H1 (cell line): ENCODE results near the gene STK39. TPM values are rescaled to one million over a fixed set of nuclear protein-coding genes. Genes with fewer than 3 reads are reported as not detected.

Experiments
- CTCF ChIA-PET: fragments of 300-600 bp; sonication (Branson Sonifier 250); formaldehyde crosslinking; loops from one replicate; lab custom pipeline; 2021; ENCODE audit not compliant: partially characterized antibody; lab: Charles Lee
- POLR2A ChIA-PET: fragments of 300-600 bp; sonication (Branson Sonifier 250); formaldehyde crosslinking; loops from one replicate; lab custom pipeline; 2021; ENCODE audit warnings: inconsistent platforms; ENCODE audit not compliant: partially characterized antibody; lab: Charles Lee
- DNase-seq, 2 experiments: peaks; one replicate each; pipeline versions ENCODE4 v3.0.0 to v3.0.0-alpha.2; 2010 to 2022; ENCODE audit warnings: low spot score in 2 of 2, low read depth in 1 of 2, mixed read lengths in 1 of 2
- FAIRE-seq: peaks from 2 replicates; lab custom pipeline; 2011; peaks lifted over from hg19 to GRCh38; lab: Jason Lieb, UNC
- H2AFZ ChIP-seq: 2 replicates; pipeline ENCODE4 v1.8.1; 2012; ENCODE audit warnings: low read length, inconsistent platforms
- H2AK5ac ChIP-seq: 2 replicates; pipeline ENCODE4 v1.6.1; 2013; ENCODE audit warnings: low read depth, low read length
- H2BK120ac ChIP-seq: replicated peaks from 2 replicates; pipeline ENCODE3; 2013; ENCODE audit warnings: low read depth, low read length, inconsistent platforms
- H2BK12ac ChIP-seq: 2 replicates; pipeline ENCODE4 v1.6.1; 2013; ENCODE audit warnings: low read depth, low read length
- H2BK15ac ChIP-seq: 2 replicates; pipeline ENCODE4 v1.6.1; 2013; ENCODE audit warnings: low read length
- H2BK20ac ChIP-seq: 2 replicates; pipeline ENCODE4 v1.6.1; 2013; ENCODE audit warnings: low read length
- H2BK5ac ChIP-seq: 2 replicates; pipeline ENCODE4 v1.6.1; 2013; ENCODE audit warnings: low read depth, low read length
- H3K14ac ChIP-seq: 2 replicates; pipeline ENCODE4 v1.6.1; 2013; ENCODE audit warnings: inconsistent platforms; ENCODE audit not compliant: insufficient read length
- H3K18ac ChIP-seq: 2 replicates; pipeline ENCODE4 v1.6.1; 2013; ENCODE audit warnings: low read length; ENCODE audit errors: extremely low read depth
- H3K23ac ChIP-seq: 2 replicates; pipeline ENCODE4 v1.6.1; 2013; ENCODE audit warnings: inconsistent platforms; ENCODE audit not compliant: insufficient read length
- H3K23me2 ChIP-seq: 2 replicates; pipeline ENCODE4 v1.6.1; 2013; ENCODE audit warnings: low read depth, low read length
- H3K27ac ChIP-seq: 2 replicates; pipeline ENCODE4 v1.6.1; 2011; ENCODE audit warnings: low read depth, low read length, inconsistent platforms
- H3K27me3 ChIP-seq, 4 experiments: replicated peaks in 1 of 4; 1 replicate in 1 of 4; 2 replicates in 3 of 4; pipeline versions ENCODE4 v1.6.1 to v1.8.1; 2011 to 2013; ENCODE audit warnings: low read length in 3 of 4, mild to moderate bottlenecking in 3 of 4, inconsistent platforms in 2 of 4, mixed read lengths in 2 of 4, moderate library complexity in 1 of 4; ENCODE audit not compliant: control insufficient read depth in 3 of 4, insufficient read depth in 3 of 4; ENCODE audit errors: extremely low read depth in 1 of 4
- H3K36me3 ChIP-seq, 4 experiments: 2 replicates each; pipeline versions ENCODE4 v1.6.1 to v1.8.1; 2011 to 2013; ENCODE audit warnings: mild to moderate bottlenecking in 4 of 4, low read length in 3 of 4, moderate library complexity in 2 of 4, control low read depth in 1 of 4, inconsistent platforms in 1 of 4; ENCODE audit not compliant: insufficient read depth in 4 of 4, control insufficient read depth in 2 of 4
- H3K4ac ChIP-seq: replicated peaks from 2 replicates; pipeline ENCODE3; 2013; ENCODE audit warnings: low read length, low read depth, mixed read lengths, inconsistent platforms; ENCODE audit not compliant: insufficient read length
- H3K4me1 ChIP-seq, 4 experiments: replicated peaks in 1 of 4; 1 replicate in 1 of 4; 2 replicates in 3 of 4; pipeline versions ENCODE4 v1.6.1 to v1.8.1; 2011 to 2013; ENCODE audit warnings: low read length in 3 of 4, inconsistent platforms in 2 of 4, mixed read lengths in 1 of 4; ENCODE audit not compliant: insufficient read depth in 4 of 4, control insufficient read depth in 3 of 4
- H3K4me2 ChIP-seq, 2 experiments: 2 replicates each; pipeline versions ENCODE4 v1.6.1 to v1.8.1; 2011 to 2013; ENCODE audit warnings: low read depth in 2 of 2, low read length in 2 of 2, control low read depth in 1 of 2, inconsistent platforms in 1 of 2, mild to moderate bottlenecking in 1 of 2; ENCODE audit not compliant: insufficient read depth in 1 of 2
- H3K4me3 ChIP-seq, 4 experiments: fragments of 200-600, 300-600 bp in 1 of 4; sonication (generic), shearing (Covaris generic), sonication (Bioruptor Twin) in 1 of 4; 2 replicates each; pipeline versions ENCODE4 v1.5.1 to v1.8.1; 2011 to 2016; ENCODE audit warnings: low read length in 4 of 4, low read depth in 3 of 4, control low read depth in 2 of 4, inconsistent platforms in 2 of 4, mild to moderate bottlenecking in 2 of 4, mixed read lengths in 1 of 4, moderate library complexity in 1 of 4; ENCODE audit not compliant: insufficient read depth in 2 of 4; ENCODE audit errors: extremely low read depth in 1 of 4
- H3K56ac ChIP-seq: replicated peaks from 2 replicates; pipeline ENCODE3; 2013; ENCODE audit warnings: low read depth, mild to moderate bottlenecking, mixed read lengths, low read length, inconsistent platforms; ENCODE audit not compliant: insufficient read length
- H3K79me1 ChIP-seq: 2 replicates; pipeline ENCODE4 v1.6.1; 2013; ENCODE audit warnings: low read depth, low read length, control low read depth
- H3K79me2 ChIP-seq, 2 experiments: 2 replicates each; pipeline versions ENCODE4 v1.6.1 to v1.8.1; 2012 to 2013; ENCODE audit warnings: low read length in 2 of 2, mild to moderate bottlenecking in 2 of 2, inconsistent platforms in 1 of 2; ENCODE audit not compliant: insufficient read depth in 2 of 2, control insufficient read depth in 1 of 2
- H3K9ac ChIP-seq, 4 experiments: replicated peaks in 1 of 4; 1 replicate in 1 of 4; 2 replicates in 3 of 4; pipeline versions ENCODE4 v1.6.1 to v1.8.1; 2011 to 2013; ENCODE audit warnings: low read depth in 3 of 4, low read length in 3 of 4, control low read depth in 2 of 4, mild to moderate bottlenecking in 2 of 4, moderate library complexity in 2 of 4, inconsistent platforms in 1 of 4; ENCODE audit errors: extremely low read depth in 1 of 4
- H3K9me3 ChIP-seq, 2 experiments: 2 replicates each; pipeline versions ENCODE4 v1.6.1 to v1.8.1; 2012 to 2013; ENCODE audit warnings: mild to moderate bottlenecking in 2 of 2, moderate library complexity in 2 of 2, control low read depth in 1 of 2, inconsistent platforms in 1 of 2, low read depth in 1 of 2, low read length in 1 of 2, mixed read lengths in 1 of 2; ENCODE audit not compliant: insufficient read depth in 2 of 2
- H4K20me1 ChIP-seq, 2 experiments: replicated peaks in 1 of 2; 2 replicates each; pipeline versions ENCODE3 to v1.8.1; 2011 to 2013; ENCODE audit warnings: inconsistent platforms in 2 of 2, low read length in 2 of 2, mild to moderate bottlenecking in 1 of 2; ENCODE audit not compliant: insufficient read depth in 2 of 2, control insufficient read depth in 1 of 2
- H4K5ac ChIP-seq: 2 replicates; pipeline ENCODE4 v1.6.1; 2013; ENCODE audit warnings: low read length, low read depth, mixed read lengths, inconsistent platforms; ENCODE audit not compliant: insufficient read length
- H4K8ac ChIP-seq: 2 replicates; pipeline ENCODE4 v1.8.0; 2013; ENCODE audit warnings: mild to moderate bottlenecking, moderate library complexity, low read length, inconsistent platforms; ENCODE audit not compliant: insufficient read depth; ENCODE audit errors: extremely low read depth
- H4K91ac ChIP-seq: replicated peaks from 2 replicates; pipeline ENCODE3; 2013; ENCODE audit warnings: low read length, mixed read lengths, inconsistent platforms; ENCODE audit not compliant: insufficient read length
- EZH2 ChIP-seq: fragments of 200-600 bp; sonication (generic); IDR thresholded peaks from 2 replicates; pipeline ENCODE4 v1.7.1; 2012; ENCODE audit warnings: low read depth, mild to moderate bottlenecking, moderate library complexity, low read length, inconsistent platforms; ENCODE audit not compliant: severe bottlenecking
- GABPA ChIP-seq: IDR thresholded peaks from 2 replicates; pipeline ENCODE4 v1.6.1; 2011; ENCODE audit warnings: mild to moderate bottlenecking, low read length, moderate library complexity, borderline replicate concordance; ENCODE audit not compliant: insufficient read depth
- JUN ChIP-seq: IDR thresholded peaks from 2 replicates; pipeline ENCODE4 v1.6.1; 2011; ENCODE audit warnings: low read depth, mild to moderate bottlenecking, improper control_type of control experiment, low read length
- KDM4A ChIP-seq: IDR thresholded peaks from one replicate; pipeline ENCODE4 v1.7.1; 2012; ENCODE audit warnings: low read depth, mild to moderate bottlenecking, moderate library complexity, low read length, inconsistent platforms; ENCODE audit not compliant: severe bottlenecking
- KDM5A ChIP-seq: fragments of 200-600 bp; IDR thresholded peaks from 2 replicates; pipeline ENCODE4 v1.7.1; 2012; ENCODE audit warnings: mild to moderate bottlenecking, low read length, inconsistent platforms, mixed read lengths
- POLR2A ChIP-seq, 2 experiments: IDR thresholded peaks; 1 replicate in 1 of 2; 2 replicates in 1 of 2; pipeline ENCODE4 v1.6.1; 2011; ENCODE audit warnings: low read depth in 2 of 2, low read length in 2 of 2, mild to moderate bottlenecking in 2 of 2; ENCODE audit errors: control extremely low read depth in 1 of 2
- RFX5 ChIP-seq: IDR thresholded peaks from 2 replicates; pipeline ENCODE4 v1.6.1; 2011; ENCODE audit warnings: low read depth, low read length, improper control_type of control experiment, borderline replicate concordance
- SAP30 ChIP-seq: fragments of 300-600 bp; sonication (generic); IDR thresholded peaks from 2 replicates; pipeline ENCODE4 v1.7.1; 2012; ENCODE audit warnings: low read length, moderate library complexity, mild to moderate bottlenecking, inconsistent platforms; ENCODE audit not compliant: insufficient read depth, insufficient replicate concordance
- SUZ12 ChIP-seq: fragments of 200-600 bp; sonication (generic); IDR thresholded peaks from 2 replicates; pipeline ENCODE4 v1.6.1; 2012; ENCODE audit warnings: mild to moderate bottlenecking, inconsistent platforms, low read length, moderate library complexity, mixed read lengths
- TAF1 ChIP-seq: IDR thresholded peaks from 2 replicates; pipeline ENCODE4 v1.6.1; 2011; ENCODE audit warnings: mild to moderate bottlenecking, low read depth, low read length
- USF2 ChIP-seq: IDR thresholded peaks from 2 replicates; pipeline ENCODE4 v1.6.1; 2011; ENCODE audit warnings: low read length, improper control_type of control experiment
- YY1 ChIP-seq: IDR thresholded peaks from 2 replicates; pipeline ENCODE4 v1.6.1; 2011; ENCODE audit warnings: low read depth, mild to moderate bottlenecking, low read length
- ZNF274 ChIP-seq: IDR thresholded peaks from 2 replicates; pipeline ENCODE4 v1.7.0; 2012; ENCODE audit warnings: low read length, borderline replicate concordance; ENCODE audit errors: extremely low read depth
- WGBS, 2 experiments: shearing (Covaris generic) in 1 of 2; methylation state at CpG; one replicate each; pipeline versions ENCODE4 v1.1.6 to v1.1.7; 2013 to 2015; ENCODE audit warnings: low lambda C conversion rate in 2 of 2, mixed read lengths in 2 of 2, inconsistent platforms in 1 of 2, low coverage in 1 of 2, missing lambda C conversion rate in 1 of 2; ENCODE audit not compliant: insufficient replicate concordance in 2 of 2, insufficient coverage in 1 of 2, insufficient read length in 1 of 2; ENCODE audit errors: extremely low coverage in 1 of 2, missing lambda C conversion rate in 1 of 2; 5-methylcytosine and 5-hydroxymethylcytosine counted together
- polyA plus RNA-seq, 7 experiments: library from polyadenylated mRNA; depleted of rRNA in 3 of 7; stranded (reverse) in 5 of 7; unstranded in 2 of 7; fragments of >200 nt in 5 of 7; fragments of 200-250 nt in 2 of 7; gene quantifications; 1 replicate in 5 of 7; 2 replicates in 1 of 7; 4 replicates in 1 of 7; pipeline versions ENCODE4 v1.2.1 to v1.2.3, GENCODE V29; 2011 to 2013; ENCODE audit warnings: missing spikeins in 2 of 7, mixed read lengths in 2 of 7
- total RNA-seq: library from RNA; stranded (reverse); fragmentation: NEBNext Ultra II Directional; extraction: Animal tissue kit (Norgen Biotek cat#: 25700); gene quantifications from 2 replicates; pipeline ENCODE4 v1.2.1, GENCODE V29; 2021

Gene STK39
- total and polyA plus RNA-seq, 2 of the 8 experiments (the other 6 are each of a cell fraction or from before 2014, with no cell fraction given), result 13.7 to 23.8 TPM

- H3K4me2 ChIP-seq, result no peak overlapping the region
- H3K56ac ChIP-seq, result no peak overlapping the region
- H3K4ac ChIP-seq, result no peak overlapping the region
- no peak overlapping the region for H4K8ac ChIP-seq
- H3K23me2 ChIP-seq, result no peaks in the 10 kb centered on the region
- 85% methylated on average over 2 of the region's 2 CpGs; no CpG with 5 or more reads in 1 of the 2 experiments for WGBS, 2 experiments
- H3K9me3 ChIP-seq, result no peaks in the 10 kb centered on the region
- H2BK15ac ChIP-seq, result no peak overlapping the region
- H4K20me1 ChIP-seq, result no peaks in the 10 kb centered on the region
- peaks cover 0 to 1% (median 0%) of the 10 kb centered on the region in 4 experiments; a peak in 1 of 7 replicates for H3K27me3 ChIP-seq
- no peak overlapping the region for H3K23ac ChIP-seq
- H2BK5ac ChIP-seq, result no peak overlapping the region
- FAIRE-seq (no peak), DNase-seq (no peak)
- ChIA-PET CTCF (interaction anchor here (0.8 to 2.0 kb wide), 5 partner anchors 9 to 148 kb away, joined by 3 to 5 read pairs (median 5); no protein-coding TSS in a partner anchor), POLR2A (no interaction called here)
- H3K4me3 ChIP-seq, result no peak overlapping the region
- no peak overlapping the region for H2AK5ac ChIP-seq
- no peak overlapping the region for H3K27ac ChIP-seq
- H3K36me3 ChIP-seq, result no peaks in the 10 kb centered on the region
- H3K9ac ChIP-seq, result no peak overlapping the region
- no peak overlapping the region for H3K18ac ChIP-seq
- H3K79me2 ChIP-seq, result no peaks in the 10 kb centered on the region
- H4K91ac ChIP-seq, result no peak overlapping the region
- H2BK120ac ChIP-seq, result no peak overlapping the region
- no peak overlapping the region for H2AFZ ChIP-seq
- H2BK20ac ChIP-seq, result no peak overlapping the region
- no peak overlapping the region for H2BK12ac ChIP-seq
- H3K79me1 ChIP-seq, result no peaks in the 10 kb centered on the region; the same call in 1 of the 2 replicates
- no peak overlapping the region for H4K5ac ChIP-seq
- H3K14ac ChIP-seq, result no peak overlapping the region
- H3K4me1 ChIP-seq, result peaks cover 0 to 11% (median 3%) of the 10 kb centered on the region in 4 experiments; a peak in 3 of 7 replicates
- no peak for TF ChIP-seq TAF1
- no peak for TF ChIP-seq POLR2A (IDR thresholded peaks at IDR 0.05; ENCODE audit: control extremely low read depth in 1 of 2, low read depth in 2 of 2, low read length in 2 of 2)
- TF ChIP-seq USF2, result no peak
- TF ChIP-seq GABPA, result no peak
- TF ChIP-seq KDM5A, result no peak
- no peak for TF ChIP-seq KDM4A
- TF ChIP-seq ZNF274, result no peak
- TF ChIP-seq EZH2, result no peak
- no peak for TF ChIP-seq SAP30
- no peak for TF ChIP-seq JUN
- TF ChIP-seq YY1, result no peak
- TF ChIP-seq SUZ12, result no peak
- no peak for TF ChIP-seq RFX5
These were observed 259.1 kb downstream of the STK39 start for GRCh38 chr2:167988296-167988695.
